H1 (cell line): Measurements from ENCODE around the gene TTC23. TPM values are rescaled to one million over a fixed set of nuclear protein-coding genes. Genes with fewer than 3 reads are reported as not detected.

Experiments used
- CTCF ChIA-PET: fragments of 300-600 bp; sonication (Branson Sonifier 250); formaldehyde crosslinking; loops from one replicate; lab custom pipeline; 2021; ENCODE audit not compliant: partially characterized antibody; lab: Charles Lee
- POLR2A ChIA-PET: fragments of 300-600 bp; sonication (Branson Sonifier 250); formaldehyde crosslinking; loops from one replicate; lab custom pipeline; 2021; ENCODE audit warnings: inconsistent platforms; ENCODE audit not compliant: partially characterized antibody; lab: Charles Lee
- DNase-seq, 2 experiments: peaks; one replicate each; pipeline versions ENCODE4 v3.0.0 to v3.0.0-alpha.2; 2010 to 2022; ENCODE audit warnings: low spot score in 2 of 2, low read depth in 1 of 2, mixed read lengths in 1 of 2
- FAIRE-seq: peaks from 2 replicates; lab custom pipeline; 2011; peaks lifted over from hg19 to GRCh38; lab: Jason Lieb, UNC
- H2AFZ ChIP-seq: 2 replicates; pipeline ENCODE4 v1.8.1; 2012; ENCODE audit warnings: low read length, inconsistent platforms
- H2AK5ac ChIP-seq: 2 replicates; pipeline ENCODE4 v1.6.1; 2013; ENCODE audit warnings: low read depth, low read length
- H2BK120ac ChIP-seq: replicated peaks from 2 replicates; pipeline ENCODE3; 2013; ENCODE audit warnings: low read depth, low read length, inconsistent platforms
- H2BK12ac ChIP-seq: 2 replicates; pipeline ENCODE4 v1.6.1; 2013; ENCODE audit warnings: low read depth, low read length
- H2BK15ac ChIP-seq: 2 replicates; pipeline ENCODE4 v1.6.1; 2013; ENCODE audit warnings: low read length
- H2BK20ac ChIP-seq: 2 replicates; pipeline ENCODE4 v1.6.1; 2013; ENCODE audit warnings: low read length
- H2BK5ac ChIP-seq: 2 replicates; pipeline ENCODE4 v1.6.1; 2013; ENCODE audit warnings: low read depth, low read length
- H3K14ac ChIP-seq: 2 replicates; pipeline ENCODE4 v1.6.1; 2013; ENCODE audit warnings: inconsistent platforms; ENCODE audit not compliant: insufficient read length
- H3K18ac ChIP-seq: 2 replicates; pipeline ENCODE4 v1.6.1; 2013; ENCODE audit warnings: low read length; ENCODE audit errors: extremely low read depth
- H3K23ac ChIP-seq: 2 replicates; pipeline ENCODE4 v1.6.1; 2013; ENCODE audit warnings: inconsistent platforms; ENCODE audit not compliant: insufficient read length
- H3K23me2 ChIP-seq: 2 replicates; pipeline ENCODE4 v1.6.1; 2013; ENCODE audit warnings: low read depth, low read length
- H3K27ac ChIP-seq: 2 replicates; pipeline ENCODE4 v1.6.1; 2011; ENCODE audit warnings: low read depth, low read length, inconsistent platforms
- H3K27me3 ChIP-seq, 4 experiments: replicated peaks in 1 of 4; 1 replicate in 1 of 4; 2 replicates in 3 of 4; pipeline versions ENCODE4 v1.6.1 to v1.8.1; 2011 to 2013; ENCODE audit warnings: low read length in 3 of 4, mild to moderate bottlenecking in 3 of 4, inconsistent platforms in 2 of 4, mixed read lengths in 2 of 4, moderate library complexity in 1 of 4; ENCODE audit not compliant: control insufficient read depth in 3 of 4, insufficient read depth in 3 of 4; ENCODE audit errors: extremely low read depth in 1 of 4
- H3K36me3 ChIP-seq, 4 experiments: 2 replicates each; pipeline versions ENCODE4 v1.6.1 to v1.8.1; 2011 to 2013; ENCODE audit warnings: mild to moderate bottlenecking in 4 of 4, low read length in 3 of 4, moderate library complexity in 2 of 4, control low read depth in 1 of 4, inconsistent platforms in 1 of 4; ENCODE audit not compliant: insufficient read depth in 4 of 4, control insufficient read depth in 2 of 4
- H3K4ac ChIP-seq: replicated peaks from 2 replicates; pipeline ENCODE3; 2013; ENCODE audit warnings: low read length, low read depth, mixed read lengths, inconsistent platforms; ENCODE audit not compliant: insufficient read length
- H3K4me1 ChIP-seq, 4 experiments: replicated peaks in 1 of 4; 1 replicate in 1 of 4; 2 replicates in 3 of 4; pipeline versions ENCODE4 v1.6.1 to v1.8.1; 2011 to 2013; ENCODE audit warnings: low read length in 3 of 4, inconsistent platforms in 2 of 4, mixed read lengths in 1 of 4; ENCODE audit not compliant: insufficient read depth in 4 of 4, control insufficient read depth in 3 of 4
- H3K4me2 ChIP-seq, 2 experiments: 2 replicates each; pipeline versions ENCODE4 v1.6.1 to v1.8.1; 2011 to 2013; ENCODE audit warnings: low read depth in 2 of 2, low read length in 2 of 2, control low read depth in 1 of 2, inconsistent platforms in 1 of 2, mild to moderate bottlenecking in 1 of 2; ENCODE audit not compliant: insufficient read depth in 1 of 2
- H3K4me3 ChIP-seq, 4 experiments: fragments of 200-600, 300-600 bp in 1 of 4; sonication (generic), shearing (Covaris generic), sonication (Bioruptor Twin) in 1 of 4; 2 replicates each; pipeline versions ENCODE4 v1.5.1 to v1.8.1; 2011 to 2016; ENCODE audit warnings: low read length in 4 of 4, low read depth in 3 of 4, control low read depth in 2 of 4, inconsistent platforms in 2 of 4, mild to moderate bottlenecking in 2 of 4, mixed read lengths in 1 of 4, moderate library complexity in 1 of 4; ENCODE audit not compliant: insufficient read depth in 2 of 4; ENCODE audit errors: extremely low read depth in 1 of 4
- H3K56ac ChIP-seq: replicated peaks from 2 replicates; pipeline ENCODE3; 2013; ENCODE audit warnings: low read depth, mild to moderate bottlenecking, mixed read lengths, low read length, inconsistent platforms; ENCODE audit not compliant: insufficient read length
- H3K79me1 ChIP-seq: 2 replicates; pipeline ENCODE4 v1.6.1; 2013; ENCODE audit warnings: low read depth, low read length, control low read depth
- H3K79me2 ChIP-seq, 2 experiments: 2 replicates each; pipeline versions ENCODE4 v1.6.1 to v1.8.1; 2012 to 2013; ENCODE audit warnings: low read length in 2 of 2, mild to moderate bottlenecking in 2 of 2, inconsistent platforms in 1 of 2; ENCODE audit not compliant: insufficient read depth in 2 of 2, control insufficient read depth in 1 of 2
- H3K9ac ChIP-seq, 4 experiments: replicated peaks in 1 of 4; 1 replicate in 1 of 4; 2 replicates in 3 of 4; pipeline versions ENCODE4 v1.6.1 to v1.8.1; 2011 to 2013; ENCODE audit warnings: low read depth in 3 of 4, low read length in 3 of 4, control low read depth in 2 of 4, mild to moderate bottlenecking in 2 of 4, moderate library complexity in 2 of 4, inconsistent platforms in 1 of 4; ENCODE audit errors: extremely low read depth in 1 of 4
- H3K9me3 ChIP-seq, 2 experiments: 2 replicates each; pipeline versions ENCODE4 v1.6.1 to v1.8.1; 2012 to 2013; ENCODE audit warnings: mild to moderate bottlenecking in 2 of 2, moderate library complexity in 2 of 2, control low read depth in 1 of 2, inconsistent platforms in 1 of 2, low read depth in 1 of 2, low read length in 1 of 2, mixed read lengths in 1 of 2; ENCODE audit not compliant: insufficient read depth in 2 of 2
- H4K20me1 ChIP-seq, 2 experiments: replicated peaks in 1 of 2; 2 replicates each; pipeline versions ENCODE3 to v1.8.1; 2011 to 2013; ENCODE audit warnings: inconsistent platforms in 2 of 2, low read length in 2 of 2, mild to moderate bottlenecking in 1 of 2; ENCODE audit not compliant: insufficient read depth in 2 of 2, control insufficient read depth in 1 of 2
- H4K5ac ChIP-seq: 2 replicates; pipeline ENCODE4 v1.6.1; 2013; ENCODE audit warnings: low read length, low read depth, mixed read lengths, inconsistent platforms; ENCODE audit not compliant: insufficient read length
- H4K8ac ChIP-seq: 2 replicates; pipeline ENCODE4 v1.8.0; 2013; ENCODE audit warnings: mild to moderate bottlenecking, moderate library complexity, low read length, inconsistent platforms; ENCODE audit not compliant: insufficient read depth; ENCODE audit errors: extremely low read depth
- H4K91ac ChIP-seq: replicated peaks from 2 replicates; pipeline ENCODE3; 2013; ENCODE audit warnings: low read length, mixed read lengths, inconsistent platforms; ENCODE audit not compliant: insufficient read length
- BRCA1 ChIP-seq: IDR thresholded peaks from 2 replicates; pipeline ENCODE4 v1.6.1; 2012; ENCODE audit warnings: low read depth, low read length, improper control_type of control experiment
- CHD1 ChIP-seq: IDR thresholded peaks from 2 replicates; pipeline ENCODE4 v1.6.1; 2012; ENCODE audit warnings: low read depth, low read length, improper control_type of control experiment
- CHD2 ChIP-seq: IDR thresholded peaks from 2 replicates; pipeline ENCODE4 v1.6.1; 2012; ENCODE audit warnings: low read length, improper control_type of control experiment
- FOSL1 ChIP-seq: IDR thresholded peaks from 2 replicates; pipeline ENCODE4 v1.6.1; 2011; ENCODE audit warnings: mild to moderate bottlenecking, low read depth, low read length, moderate library complexity; ENCODE audit not compliant: insufficient read depth
- RNF2 ChIP-seq: fragments of 200-900, 300-1000 bp; sonication (generic); IDR thresholded peaks from 2 replicates; pipeline ENCODE4 v1.7.1; 2016; ENCODE audit warnings: borderline replicate concordance, low read depth, mild to moderate bottlenecking, antibody characterized with exemption, low read length; ENCODE audit not compliant: poor library complexity, severe bottlenecking; ENCODE audit errors: missing control alignments
- SIX5 ChIP-seq: IDR thresholded peaks from 2 replicates; pipeline ENCODE4 v1.6.1; 2011; ENCODE audit warnings: mild to moderate bottlenecking, low read depth, low read length
- SP2 ChIP-seq: IDR thresholded peaks from 2 replicates; pipeline ENCODE4 v1.6.1; 2012; ENCODE audit warnings: mild to moderate bottlenecking, low read length, inconsistent platforms
- WGBS, 2 experiments: shearing (Covaris generic) in 1 of 2; methylation state at CpG; one replicate each; pipeline versions ENCODE4 v1.1.6 to v1.1.7; 2013 to 2015; ENCODE audit warnings: low lambda C conversion rate in 2 of 2, mixed read lengths in 2 of 2, inconsistent platforms in 1 of 2, low coverage in 1 of 2, missing lambda C conversion rate in 1 of 2; ENCODE audit not compliant: insufficient replicate concordance in 2 of 2, insufficient coverage in 1 of 2, insufficient read length in 1 of 2; ENCODE audit errors: extremely low coverage in 1 of 2, missing lambda C conversion rate in 1 of 2; 5-methylcytosine and 5-hydroxymethylcytosine counted together
- polyA plus RNA-seq, 7 experiments: library from polyadenylated mRNA; depleted of rRNA in 3 of 7; stranded (reverse) in 5 of 7; unstranded in 2 of 7; fragments of >200 nt in 5 of 7; fragments of 200-250 nt in 2 of 7; gene quantifications; 1 replicate in 5 of 7; 2 replicates in 1 of 7; 4 replicates in 1 of 7; pipeline versions ENCODE4 v1.2.1 to v1.2.3, GENCODE V29; 2011 to 2013; ENCODE audit warnings: missing spikeins in 2 of 7, mixed read lengths in 2 of 7
- total RNA-seq: library from RNA; stranded (reverse); fragmentation: NEBNext Ultra II Directional; extraction: Animal tissue kit (Norgen Biotek cat#: 25700); gene quantifications from 2 replicates; pipeline ENCODE4 v1.2.1, GENCODE V29; 2021

Gene TTC23
- total and polyA plus RNA-seq, 2 of the 8 experiments (the other 6 are each of a cell fraction or from before 2014, with no cell fraction given) = 4.8 to 23.0 TPM

- Histone ChIP-seq H4K91ac (no peak overlapping the region), H2AFZ (no peak overlapping the region), H3K4me2 (no peak overlapping the region), H4K5ac (no peak overlapping the region), H2BK12ac (no peak overlapping the region), H4K8ac (no peak overlapping the region), H3K9me3 (no peaks in the 10 kb centered on the region), H4K20me1 (no peaks in the 10 kb centered on the region), H3K9ac (no peak overlapping the region), H2BK120ac (no peak overlapping the region), H3K14ac (no peak overlapping the region), H2BK5ac (no peak overlapping the region), H2AK5ac (no peak overlapping the region), H2BK20ac (no peak overlapping the region), H3K18ac (no peak overlapping the region), H3K23me2 (no peaks in the 10 kb centered on the region), H3K4me1 (peaks cover 5 to 20% (median 17%) of the 10 kb centered on the region in 4 experiments), H3K4me3 (no peak overlapping the region), H3K27me3 (no peaks in the 10 kb centered on the region), H3K56ac (no peak overlapping the region), H3K23ac (no peak overlapping the region), H3K4ac (no peak overlapping the region), H3K36me3 (no peaks in the 10 kb centered on the region), H3K79me1 (no peaks in the 10 kb centered on the region), H3K27ac (no peak overlapping the region), H3K79me2 (no peaks in the 10 kb centered on the region), H2BK15ac (no peak overlapping the region)
- no peak for TF ChIP-seq CHD1
- no peak for TF ChIP-seq RNF2
- TF ChIP-seq SP2 = no peak
- TF ChIP-seq SIX5 = no peak
- no peak for TF ChIP-seq CHD2
- no peak for TF ChIP-seq FOSL1
- no peak for TF ChIP-seq BRCA1
- CTCF ChIA-PET = interaction anchor here (0.8 to 2.1 kb wide), 5 partner anchors 21 to 45 kb away, joined by 3 to 5 read pairs (median 3); no protein-coding TSS in a partner anchor
- DNase-seq (no peak), FAIRE-seq (no peak)
- WGBS, 2 experiments = 89% methylated on average over 10 of the region's 10 CpGs; no CpG with 5 or more reads in 1 of the 2 experiments
- POLR2A ChIA-PET = no interaction called here
These were observed 104.4 kb downstream of the TTC23 start for GRCh38 chr15:99145005-99145404.
